HCT116 (cell line): Measurements from ENCODE around the gene WDR27. TPM values are rescaled to one million over a fixed set of nuclear protein-coding genes. Genes with fewer than 3 reads are reported as not detected.

ENCODE experiments used
- ATAC-seq: fragments of 200-7000 bp; cut with Tn5 transposase; 2 replicates; pipeline ENCODE4 v1.9.1; 2020; ENCODE audit warnings: mild to moderate bottlenecking, moderate library complexity
- BruUV-seq: library from RNA; stranded (reverse); fragments of 400-500 nt; replicated peaks from 2 replicates; lab custom pipeline; 2021; lab: Mats Ljungman, UMichigan
- CTCF ChIA-PET: fragments of 300-600 bp; sonication (Branson Sonifier 250); formaldehyde crosslinking; loops from one replicate; lab custom pipeline; 2021; ENCODE audit warnings: antibody characterized with exemption; lab: Charles Lee
- POLR2A ChIA-PET: fragments of 300-600, 350-600 bp; sonication (Branson Sonifier 250); formaldehyde crosslinking; loops from one replicate; lab custom pipeline; 2021; ENCODE audit warnings: antibody characterized with exemption; lab: Charles Lee
- RAD21 ChIA-PET, 2 experiments: fragments of 300-600 bp; sonication (Branson Sonifier 250); formaldehyde crosslinking; loops; one replicate each; lab custom pipeline; 2023; ENCODE audit warnings: low total read pairs in 2 of 2; ENCODE audit not compliant: uncharacterized antibody in 2 of 2, unreplicated experiment in 2 of 2, low non-redundant PET in 1 of 2; lab: Charles Lee
- DNase-seq: peaks from one replicate; pipeline ENCODE4 v3.0.0-alpha.2; 2010; ENCODE audit warnings: low read depth, low spot score
- H2AFZ ChIP-seq: fragments of 200-600 bp; shearing (Covaris generic), sonication (generic); 2 replicates; pipeline ENCODE4 v1.6.1; 2017; ENCODE audit warnings: low read depth, mixed run types, mixed read lengths, antibody characterized with exemption, low read length; ENCODE audit not compliant: poor library complexity, severe bottlenecking
- H3K27ac ChIP-seq: 2 replicates; pipeline ENCODE4 v1.5.1; 2012; ENCODE audit warnings: low read depth, low read length
- H3K27me3 ChIP-seq: fragments of 200-600 bp; sonication (generic); 2 replicates; pipeline ENCODE4 v1.6.1; 2016; ENCODE audit warnings: mixed run types, low read length, mixed read lengths; ENCODE audit not compliant: insufficient read depth
- H3K36me3 ChIP-seq, 2 experiments: fragments of 200-500 bp in 1 of 2; fragments of 200-600 bp in 1 of 2; sonication (Bioruptor generic) in 1 of 2; sonication (generic) in 1 of 2; 2 replicates each; pipeline versions ENCODE4 v1.5.1 to v1.6.1; 2014 to 2016; ENCODE audit warnings: low read length in 2 of 2, inconsistent platforms in 1 of 2, mixed read lengths in 1 of 2, mixed run types in 1 of 2; ENCODE audit not compliant: insufficient read depth in 2 of 2, control insufficient read depth in 1 of 2
- H3K4me1 ChIP-seq, 2 experiments: fragments of 200-600 bp in 1 of 2; sonication (generic) in 1 of 2; 2 replicates each; pipeline versions ENCODE4 v1.5.1 to v1.6.1; 2012 to 2017; ENCODE audit warnings: low read length in 2 of 2, inconsistent platforms in 1 of 2, mild to moderate bottlenecking in 1 of 2, mixed read lengths in 1 of 2, mixed run types in 1 of 2, moderate library complexity in 1 of 2; ENCODE audit not compliant: insufficient read depth in 2 of 2, control insufficient read depth in 1 of 2
- H3K4me2 ChIP-seq: fragments of 200-600 bp; sonication (generic); 2 replicates; pipeline ENCODE4 v1.6.1; 2017; ENCODE audit warnings: mixed run types, low read length, mixed read lengths
- H3K4me3 ChIP-seq, 2 experiments: fragments of 200-600 bp in 1 of 2; sonication (generic) in 1 of 2; replicated peaks in 1 of 2; 2 replicates each; pipeline ENCODE4 v1.5.1; 2011 to 2016; ENCODE audit warnings: low read length in 2 of 2, control low read depth in 1 of 2, low read depth in 1 of 2, mild to moderate bottlenecking in 1 of 2, mixed read lengths in 1 of 2, mixed run types in 1 of 2
- H3K79me2 ChIP-seq: fragments of 200-600 bp; sonication (generic); 2 replicates; pipeline ENCODE4 v1.6.1; 2017; ENCODE audit warnings: mild to moderate bottlenecking, mixed run types, low read length, moderate library complexity, mixed read lengths; ENCODE audit not compliant: insufficient read depth
- H3K9ac ChIP-seq: fragments of 200-600 bp; sonication (generic); 2 replicates; pipeline ENCODE4 v1.6.1; 2016; ENCODE audit warnings: low read length, mixed read lengths
- H3K9me2 ChIP-seq: fragments of 200-600 bp; sonication (generic), shearing (Covaris generic); 2 replicates; pipeline ENCODE4 v1.6.1; 2017; ENCODE audit warnings: mixed run types, mild to moderate bottlenecking, moderate library complexity; ENCODE audit not compliant: insufficient read depth
- H3K9me3 ChIP-seq, 2 experiments: fragments of 200-500 bp in 1 of 2; fragments of 200-600 bp in 1 of 2; sonication (Bioruptor generic) in 1 of 2; sonication (generic) in 1 of 2; 2 replicates each; pipeline ENCODE4 v1.6.1; 2014 to 2017; ENCODE audit warnings: low read length in 2 of 2, mixed read lengths in 2 of 2, inconsistent platforms in 1 of 2, low read depth in 1 of 2, mild to moderate bottlenecking in 1 of 2, mixed run types in 1 of 2, moderate library complexity in 1 of 2; ENCODE audit not compliant: control insufficient read depth in 1 of 2, insufficient read depth in 1 of 2
- H4K20me1 ChIP-seq: fragments of 200-600 bp; sonication (generic), shearing (Covaris generic); 2 replicates; pipeline ENCODE4 v1.6.1; 2017; ENCODE audit warnings: mixed run types, mild to moderate bottlenecking, moderate library complexity; ENCODE audit not compliant: insufficient read depth
- CBX3 ChIP-seq: IDR thresholded peaks from 2 replicates; pipeline ENCODE4 v1.6.1; 2012; ENCODE audit warnings: low read depth
- CEBPB ChIP-seq: IDR thresholded peaks from 2 replicates; pipeline ENCODE4 v1.6.1; 2012; ENCODE audit warnings: low read depth
- EGR1 ChIP-seq: IDR thresholded peaks from 2 replicates; pipeline ENCODE4 v1.6.1; 2012; ENCODE audit warnings: low read depth
- ELF1 ChIP-seq: IDR thresholded peaks from 2 replicates; pipeline ENCODE4 v1.6.1; 2012; ENCODE audit warnings: low read depth, borderline replicate concordance
- EZH2 ChIP-seq: fragments of 200-600 bp; sonication (generic); IDR thresholded peaks from 2 replicates; pipeline ENCODE4 v1.6.1; 2017; ENCODE audit warnings: antibody characterized with exemption, mixed run types
- POLR2A ChIP-seq: IDR thresholded peaks from 2 replicates; pipeline ENCODE4 v1.7.0; 2011; ENCODE audit warnings: borderline replicate concordance; ENCODE audit not compliant: insufficient read depth, insufficient read length; ENCODE audit errors: extremely low read depth
- SIN3A ChIP-seq: IDR thresholded peaks from 2 replicates; pipeline ENCODE4 v1.6.1; 2012; ENCODE audit warnings: low read depth
- SP1 ChIP-seq: IDR thresholded peaks from 2 replicates; pipeline ENCODE4 v1.6.1; 2012; ENCODE audit warnings: low read depth
- TCF7L2 ChIP-seq: IDR thresholded peaks from 2 replicates; pipeline ENCODE4 v1.7.0; 2011; ENCODE audit warnings: borderline replicate concordance, inconsistent platforms; ENCODE audit not compliant: insufficient read depth, insufficient read length; ENCODE audit errors: extremely low read depth
- YY1 ChIP-seq: IDR thresholded peaks from 2 replicates; pipeline ENCODE4 v1.6.1; 2011; ENCODE audit warnings: low read length, low read depth, moderate library complexity, mild to moderate bottlenecking; ENCODE audit not compliant: insufficient replicate concordance; ENCODE audit errors: extremely low read depth
- ZNF274 ChIP-seq: fragments of 200-500 bp; sonication (Bioruptor generic); IDR thresholded peaks from 2 replicates; pipeline ENCODE4 v1.6.1; 2014; ENCODE audit warnings: mild to moderate bottlenecking, low read depth, low read length, inconsistent platforms
- intact Hi-C: fragments of 100-400 bp; cut with micrococcal nuclease; formaldehyde crosslinking; loops from 2 replicates; pipeline ENCODE4 v1.10.0; 2022
- total RNA-seq: library from RNA; stranded (reverse); gene quantifications from one replicate; pipeline ENCODE4 v1.2.1, GENCODE V29; 2021; ENCODE audit not compliant: unreplicated experiment
- TF ChIP-seq, protein P1 (sequence below): IDR thresholded peaks from 2 replicates; pipeline ENCODE4 v1.6.1; 2011; ENCODE audit warnings: mild to moderate bottlenecking, low read length, moderate library complexity; ENCODE audit not compliant: insufficient replicate concordance; ENCODE audit errors: extremely low read depth
- TF ChIP-seq, protein P2 (sequence below): IDR thresholded peaks from 2 replicates; pipeline ENCODE4 v1.6.1; 2012
- TF ChIP-seq, protein P3 (sequence below), 3 experiments: fragments of 200-600 bp in 1 of 3; sonication (generic) in 1 of 3; IDR thresholded peaks in 2 of 3; conservative IDR thresholded peaks in 1 of 3; 2 replicates each; pipeline ENCODE4 v1.5.1; 2012 to 2017; ENCODE audit warnings: low read depth in 2 of 3, low read length in 2 of 3, antibody characterized with exemption in 1 of 3, borderline replicate concordance in 1 of 3, control low read depth in 1 of 3, mild to moderate bottlenecking in 1 of 3, mixed read lengths in 1 of 3, mixed run types in 1 of 3, moderate library complexity in 1 of 3; ENCODE audit not compliant: insufficient read depth in 1 of 3

Gene WDR27
- total RNA-seq, 1 experiment from 2014 or later: 60.6 TPM

DNA sequence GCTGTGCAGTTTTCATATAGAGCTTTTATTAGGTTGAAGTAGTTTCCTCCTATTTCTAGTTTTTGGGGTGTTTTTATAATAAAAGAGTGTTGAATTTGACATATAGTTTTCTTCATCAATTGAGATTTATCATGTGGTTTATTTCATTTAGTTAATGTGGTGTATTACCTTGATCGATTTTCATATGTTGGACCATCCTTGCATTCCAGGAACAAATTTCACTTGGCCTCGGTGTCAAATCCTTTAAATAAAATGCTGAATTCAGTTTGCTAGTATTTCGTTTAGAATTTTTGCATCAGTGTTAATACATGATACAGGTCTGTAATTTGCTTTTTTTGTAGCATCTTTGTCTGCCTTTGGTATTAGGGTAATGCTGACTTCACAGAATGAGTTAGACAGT is 43.6 kb upstream of the WDR27 start:
- H2AFZ ChIP-seq: no peak overlapping the region
- intact Hi-C loops: no loop called here
- no peaks in the 10 kb centered on the region for H4K20me1 ChIP-seq
- H3K4me1 ChIP-seq: peaks cover 0 to 7% of the 10 kb centered on the region in 2 experiments; a peak in 3 of 4 replicates
- peaks cover 0 to 5% of the 10 kb centered on the region in 2 experiments; a peak in 1 of 4 replicates for H3K9me3 ChIP-seq
- no peaks in the 10 kb centered on the region for H3K27me3 ChIP-seq
- H3K9ac ChIP-seq: no peak overlapping the region
- H3K27ac ChIP-seq: no peak overlapping the region
- no peak overlapping the region for H3K4me2 ChIP-seq
- peaks cover 12% of the 10 kb centered on the region for H3K79me2 ChIP-seq
- POLR2A ChIA-PET: no interaction called here
- no peaks in the 10 kb centered on the region for H3K9me2 ChIP-seq
- no peak for ATAC-seq
- CTCF ChIA-PET: no interaction called here
- BruUV-seq: no TSS peak
- TF ChIP-seq, protein P1, sequence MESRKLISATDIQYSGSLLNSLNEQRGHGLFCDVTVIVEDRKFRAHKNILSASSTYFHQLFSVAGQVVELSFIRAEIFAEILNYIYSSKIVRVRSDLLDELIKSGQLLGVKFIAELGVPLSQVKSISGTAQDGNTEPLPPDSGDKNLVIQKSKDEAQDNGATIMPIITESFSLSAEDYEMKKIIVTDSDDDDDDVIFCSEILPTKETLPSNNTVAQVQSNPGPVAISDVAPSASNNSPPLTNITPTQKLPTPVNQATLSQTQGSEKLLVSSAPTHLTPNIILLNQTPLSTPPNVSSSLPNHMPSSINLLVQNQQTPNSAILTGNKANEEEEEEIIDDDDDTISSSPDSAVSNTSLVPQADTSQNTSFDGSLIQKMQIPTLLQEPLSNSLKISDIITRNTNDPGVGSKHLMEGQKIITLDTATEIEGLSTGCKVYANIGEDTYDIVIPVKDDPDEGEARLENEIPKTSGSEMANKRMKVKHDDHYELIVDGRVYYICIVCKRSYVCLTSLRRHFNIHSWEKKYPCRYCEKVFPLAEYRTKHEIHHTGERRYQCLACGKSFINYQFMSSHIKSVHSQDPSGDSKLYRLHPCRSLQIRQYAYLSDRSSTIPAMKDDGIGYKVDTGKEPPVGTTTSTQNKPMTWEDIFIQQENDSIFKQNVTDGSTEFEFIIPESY: no peak
- no peak for TF ChIP-seq CBX3
- TF ChIP-seq, all 23 proteins: peak for 0
- no peak for DNase-seq
- Histone ChIP-seq H3K36me3 (0 out of 4 replicates have a peak, but pooled peaks cover 0 to 5% of the 10 kb centered on the region in 2 experiments), H3K4me3 (no peak overlapping the region)
- RAD21 ChIA-PET: no interaction called here

DNA sequence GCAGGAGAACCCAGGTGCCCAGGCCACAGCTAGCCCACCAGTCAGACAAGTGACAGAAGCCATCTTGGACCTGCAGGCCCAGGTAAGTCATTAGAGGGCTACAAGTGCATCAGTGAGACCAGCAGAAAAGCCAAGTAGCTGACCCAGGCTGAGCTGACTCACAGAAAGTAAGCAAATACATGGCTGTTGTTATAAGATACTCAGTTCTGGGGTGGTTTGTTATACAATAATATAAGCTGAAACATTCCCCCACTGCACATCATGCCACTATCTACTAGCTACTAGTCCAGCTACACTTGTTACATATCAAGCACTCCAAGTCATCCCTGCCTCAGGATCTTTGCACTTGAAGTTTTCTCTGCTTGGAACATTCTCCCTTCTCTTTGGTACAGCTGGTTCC is 39.5 kb upstream of the WDR27 start:
- no peak overlapping the region for H3K4me2 ChIP-seq
- H3K27me3 ChIP-seq: no peaks in the 10 kb centered on the region
- ChIA-PET RAD21 (no interaction called here), CTCF (no interaction called here), POLR2A (no interaction called here)
- no peaks in the 10 kb centered on the region for H3K79me2 ChIP-seq
- no peak overlapping the region for H2AFZ ChIP-seq
- intact Hi-C loops: no loop called here
- no peak overlapping the region for H3K4me3 ChIP-seq
- H3K36me3 ChIP-seq: no peaks in the 10 kb centered on the region
- no peaks in the 10 kb centered on the region for H3K9me2 ChIP-seq
- DNase-seq (no peak), ATAC-seq (no peak)
- H3K9ac ChIP-seq: no peak overlapping the region
- no peaks in the 10 kb centered on the region for H3K4me1 ChIP-seq
- no peak overlapping the region for H3K27ac ChIP-seq
- no TSS peak for BruUV-seq
- peaks cover 0 to 5% of the 10 kb centered on the region in 2 experiments; a peak in 1 of 4 replicates for H3K9me3 ChIP-seq
- no peaks in the 10 kb centered on the region for H4K20me1 ChIP-seq
- TF ChIP-seq POLR2A: no peak
- no peak for TF ChIP-seq EGR1
- TF ChIP-seq, protein P2, sequence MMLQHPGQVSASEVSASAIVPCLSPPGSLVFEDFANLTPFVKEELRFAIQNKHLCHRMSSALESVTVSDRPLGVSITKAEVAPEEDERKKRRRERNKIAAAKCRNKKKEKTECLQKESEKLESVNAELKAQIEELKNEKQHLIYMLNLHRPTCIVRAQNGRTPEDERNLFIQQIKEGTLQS: no peak
- no peak for TF ChIP-seq ELF1
- no peak for TF ChIP-seq SP1
- TF ChIP-seq YY1: no peak
- TF ChIP-seq SIN3A: no peak
- TF ChIP-seq CEBPB: no peak
- no peak for TF ChIP-seq ZNF274
- TF ChIP-seq, protein P3, sequence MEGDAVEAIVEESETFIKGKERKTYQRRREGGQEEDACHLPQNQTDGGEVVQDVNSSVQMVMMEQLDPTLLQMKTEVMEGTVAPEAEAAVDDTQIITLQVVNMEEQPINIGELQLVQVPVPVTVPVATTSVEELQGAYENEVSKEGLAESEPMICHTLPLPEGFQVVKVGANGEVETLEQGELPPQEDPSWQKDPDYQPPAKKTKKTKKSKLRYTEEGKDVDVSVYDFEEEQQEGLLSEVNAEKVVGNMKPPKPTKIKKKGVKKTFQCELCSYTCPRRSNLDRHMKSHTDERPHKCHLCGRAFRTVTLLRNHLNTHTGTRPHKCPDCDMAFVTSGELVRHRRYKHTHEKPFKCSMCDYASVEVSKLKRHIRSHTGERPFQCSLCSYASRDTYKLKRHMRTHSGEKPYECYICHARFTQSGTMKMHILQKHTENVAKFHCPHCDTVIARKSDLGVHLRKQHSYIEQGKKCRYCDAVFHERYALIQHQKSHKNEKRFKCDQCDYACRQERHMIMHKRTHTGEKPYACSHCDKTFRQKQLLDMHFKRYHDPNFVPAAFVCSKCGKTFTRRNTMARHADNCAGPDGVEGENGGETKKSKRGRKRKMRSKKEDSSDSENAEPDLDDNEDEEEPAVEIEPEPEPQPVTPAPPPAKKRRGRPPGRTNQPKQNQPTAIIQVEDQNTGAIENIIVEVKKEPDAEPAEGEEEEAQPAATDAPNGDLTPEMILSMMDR (IDR thresholded peaks at IDR 0.05 in 2 of 3, conservative IDR thresholded peaks at IDR 0.05 in 1 of 3; ENCODE audit: borderline replicate concordance in 1 of 3, insufficient read depth in 1 of 3, low read depth in 2 of 3, low read length in 2 of 3): no peak
- TF ChIP-seq EZH2: no peak
- no peak for TF ChIP-seq TCF7L2
- TF ChIP-seq, protein P1: no peak
